ENCODE data around the gene EPB41L4B. TPM values are rescaled to one million over a fixed set of nuclear protein-coding genes. Genes with fewer than 3 reads are reported as not detected.
"Not testable (repeated sequence)": the region's sequence is repeated elsewhere in the genome, so short reads cannot be mapped to it uniquely, and the experiment has no call there.

EPB41L4B gene
- total RNA-seq, 4 donors from 2014 or later = 0.42 to 2.3 (median 1.5) TPM

- WGBS = 87% methylated on average over 6 of the region's 6 CpGs
- H3K9me3 ChIP-seq = no peaks in the 10 kb centered on the region
- no peak for TF ChIP-seq POLR2AphosphoS5 (IDR thresholded peaks at IDR 0.05)
- TF ChIP-seq CTCF (IDR thresholded peaks at IDR 0.05) = no peak
- TF ChIP-seq POLR2A (IDR thresholded peaks at IDR 0.05; ENCODE audit: low read depth) = no peak
- TF ChIP-seq EP300 (IDR thresholded peaks at IDR 0.05) = no peak
- H3K4me1 ChIP-seq = no peaks in the 10 kb centered on the region
- H3K27ac ChIP-seq (replicated peaks in 1 of 4) = no peak overlapping the region
- no peak for DNase-seq (ENCODE audit: extremely low spot score)
- intact Hi-C loops (cut with DNase I) = no loop called here
- no peaks in the 10 kb centered on the region for H3K27me3 ChIP-seq
- H3K4me3 ChIP-seq = no peak overlapping the region
- no peaks in the 10 kb centered on the region for H3K36me3 ChIP-seq
These were observed 191.2 kb downstream of the EPB41L4B start for GRCh38 chr9:109129470-109130197.

GRCh38 chr9:109126671-109127070 is 194.2 kb downstream of the EPB41L4B start:
- H3K9me3 ChIP-seq; H3K4me1 ChIP-seq; intact Hi-C loops (cut with DNase I); H3K27me3 ChIP-seq; H3K27ac ChIP-seq (replicated peaks in 1 of 4); H3K4me3 ChIP-seq; DNase-seq (ENCODE audit: extremely low spot score); H3K36me3 ChIP-seq: not testable (repeated sequence)
- 86% methylated on average over 4 of the region's 4 CpGs for WGBS

- H3K4me3 ChIP-seq = no peak overlapping the region
- 76% methylated on average over 2 of the region's 2 CpGs for WGBS
These were observed 196.7 kb downstream of the EPB41L4B start for GRCh38 chr9:109124121-109124520.

GRCh38 chr9:109122726-109123621 is 197.9 kb downstream of the EPB41L4B start:
- 87% methylated on average over 12 of the region's 12 CpGs for WGBS
- intact Hi-C loops (cut with DNase I) = no loop called here

More at GRCh38 chr9:109124121-109124520, 196.7 kb downstream of the EPB41L4B start:
- Histone ChIP-seq H3K27ac (replicated peaks in 1 of 4) (no peak overlapping the region), H3K27me3 (no peaks in the 10 kb centered on the region), H3K9me3 (no peaks in the 10 kb centered on the region), H3K36me3 (no peaks in the 10 kb centered on the region), H3K4me1 (peaks cover 0 to 6% (median 6%) of the 10 kb centered on the region in 4 donors)
- intact Hi-C loops (cut with DNase I) = no loop called here
- no peak for DNase-seq (ENCODE audit: extremely low spot score)
- TF ChIP-seq CTCF (IDR thresholded peaks at IDR 0.05) (no peak), POLR2A (IDR thresholded peaks at IDR 0.05; ENCODE audit: low read depth) (no peak), EP300 (IDR thresholded peaks at IDR 0.05) (no peak), POLR2AphosphoS5 (IDR thresholded peaks at IDR 0.05) (no peak)

More at GRCh38 chr9:109122726-109123621, 197.9 kb downstream of the EPB41L4B start:
- TF ChIP-seq EP300 (IDR thresholded peaks at IDR 0.05) = no peak
- no peak for TF ChIP-seq POLR2A (IDR thresholded peaks at IDR 0.05; ENCODE audit: low read depth)
- no peak for TF ChIP-seq POLR2AphosphoS5 (IDR thresholded peaks at IDR 0.05)
- no peak for TF ChIP-seq CTCF (IDR thresholded peaks at IDR 0.05)
- Histone ChIP-seq H3K4me3 (no peak overlapping the region), H3K27me3 (no peaks in the 10 kb centered on the region), H3K27ac (replicated peaks in 1 of 4) (no peak overlapping the region), H3K4me1 (peaks cover 2 to 16% (median 14%) of the 10 kb centered on the region in 4 donors), H3K9me3 (no peaks in the 10 kb centered on the region), H3K36me3 (no peaks in the 10 kb centered on the region)
- DNase-seq (ENCODE audit: extremely low spot score) = no peak

Small RNA genes lying within 50 kb of the gene (small RNA-seq; reads per million reads assigned to genes)
- gene RF00019 = 0 reads per million in 3 donors
- gene RNU6-984P = 0 reads per million in 3 donors

Other genes with a start within 250 kb of the EPB41L4B start
- 100 to 1,000 TPM; 109 to 192 (median 137) TPM for gene TMEM245, start 201.1 kb downstream of the EPB41L4B start, total RNA-seq
- 1 to 10 TPM; 2.5 to 7.6 (median 5.3) TPM for gene FRRS1L, start 153.8 kb downstream of the EPB41L4B start, total RNA-seq
- 1 to 10 TPM in 3 of 4 donors, under 1 TPM in 1; 0.83 to 2.0 (median 1.3) TPM for gene PTPN3, start 177.2 kb upstream of the EPB41L4B start, total RNA-seq

Measured in esophagus muscularis mucosa (tissue), 4 donors.